Testis (tissue), 3 donors: ENCODE measurements around the gene NECAB2. TPM values are rescaled to one million over a fixed set of nuclear protein-coding genes. Genes with fewer than 3 reads are reported as not detected.

Experiments
- DNase-seq: peaks from one replicate; pipeline ENCODE4 v3.0.0-alpha.2; 2019
- H3K27ac ChIP-seq, 2 donors: fragments of 200-600 bp; sonication (generic); one replicate each; pipeline ENCODE4 v1.5.1; 2019
- H3K27me3 ChIP-seq: fragments of 200-600 bp; sonication (generic); one replicate; pipeline ENCODE4 v1.5.1; 2019
- H3K36me3 ChIP-seq: fragments of 200-600 bp; sonication (generic); one replicate; pipeline ENCODE4 v1.5.1; 2017; ENCODE audit warnings: low read depth; ENCODE audit errors: missing control alignments
- H3K4me1 ChIP-seq: fragments of 200-600 bp; sonication (generic); one replicate; pipeline ENCODE4 v1.5.1; 2019
- H3K4me3 ChIP-seq, 2 donors: fragments of 200-600 bp; sonication (generic); one replicate each; pipeline ENCODE4 v1.5.1; 2017 to 2019
- H3K9me3 ChIP-seq: fragments of 200-600 bp; sonication (generic); one replicate; pipeline ENCODE4 v1.5.1; 2017
- CTCF ChIP-seq, 3 experiments: fragments of 450-650 bp in 2 of 3; fragments of 200-600 bp in 1 of 3; sonication (generic) in 1 of 3; IDR thresholded peaks; one replicate each; pipeline ENCODE4 v1.5.1; 2016 to 2019; ENCODE audit warnings: antibody characterized with exemption in 3 of 3, mild to moderate bottlenecking in 2 of 3, moderate library complexity in 1 of 3
- POLR2A ChIP-seq: fragments of 450-650 bp; IDR thresholded peaks from one replicate; pipeline ENCODE4 v1.6.1; 2017; ENCODE audit warnings: antibody characterized with exemption, mild to moderate bottlenecking, moderate library complexity
- WGBS, 2 donors: methylation state at CpG; one replicate each; pipeline ENCODE4 v1.1.5; 2018; 5-methylcytosine and 5-hydroxymethylcytosine counted together
- intact Hi-C: fragments of 100-400 bp; cut with DNase I; formaldehyde crosslinking; loops from one replicate; pipeline ENCODE4 v1.15.1; 2023; ENCODE audit warnings: low total_unique reads
- polyA plus RNA-seq: library from polyadenylated mRNA; stranded (reverse); fragments of 350-450 nt; fragmentation: Illumina TruSeq; extraction: RNeasy Lipid Tissue Mini Kit (QIAGEN cat#74804); gene quantifications from one replicate; pipeline ENCODE4 v1.2.3, GENCODE V29; 2014; ENCODE audit warnings: low read depth, low replicate concordance; ENCODE audit not compliant: insufficient read depth
- total RNA-seq, 2 donors: library from RNA; depleted of rRNA; stranded (reverse); fragments of >200 nt; gene quantifications; one replicate each; pipeline ENCODE4 v1.2.3, GENCODE V29; 2016

NECAB2 gene
- total and polyA plus RNA-seq, 3 donors from 2014 or later = 9.5 to 13.9 (median 12.9) TPM

GRCh38 chr16:84003038-84003437 lies 35.0 kb downstream of the NECAB2 start:
- TF ChIP-seq CTCF (IDR thresholded peaks at IDR 0.05) = no peak
- TF ChIP-seq POLR2A = no peak
- 82 to 87% methylated on average over 12 of the region's 12 CpGs for WGBS, 2 donors
- no peak for DNase-seq
- Histone ChIP-seq H3K27me3 (no peaks in the 10 kb centered on the region), H3K36me3 (no peaks in the 10 kb centered on the region), H3K9me3 (no peaks in the 10 kb centered on the region), H3K4me1 (no peaks in the 10 kb centered on the region), H3K4me3 (no peak overlapping the region), H3K27ac (no peak overlapping the region)
- intact Hi-C loops = no loop called here

- intact Hi-C loops = no loop called here
- WGBS, 2 donors = 75 to 79% methylated on average over 5 to 7 of the region's 7 CpGs
- DNase-seq = no peak
- TF ChIP-seq POLR2A (no peak), CTCF (IDR thresholded peaks at IDR 0.05) (no peak)
- Histone ChIP-seq H3K4me3 (no peak overlapping the region), H3K36me3 (no peaks in the 10 kb centered on the region), H3K9me3 (no peaks in the 10 kb centered on the region), H3K27me3 (no peaks in the 10 kb centered on the region), H3K4me1 (no peaks in the 10 kb centered on the region), H3K27ac (no peak overlapping the region)
Measured at GRCh38 chr16:84004442-84004841, 36.4 kb downstream of the NECAB2 start.

- Histone ChIP-seq H3K27ac (no peak overlapping the region), H3K9me3 (no peaks in the 10 kb centered on the region), H3K36me3 (no peaks in the 10 kb centered on the region), H3K4me1 (no peaks in the 10 kb centered on the region), H3K4me3 (no peak overlapping the region), H3K27me3 (no peaks in the 10 kb centered on the region)
- TF ChIP-seq POLR2A (no peak), CTCF (IDR thresholded peaks at IDR 0.05) (no peak)
- no peak for DNase-seq
- 77 to 85% methylated on average over 5 of the region's 5 CpGs for WGBS, 2 donors
- intact Hi-C loops = no loop called here
Measured at GRCh38 chr16:84005391-84005790, 37.3 kb downstream of the NECAB2 start.

GRCh38 chr16:84007520-84007919 lies 39.5 kb downstream of the NECAB2 start:
- Histone ChIP-seq H3K36me3 (no peaks in the 10 kb centered on the region), H3K9me3 (no peaks in the 10 kb centered on the region), H3K27ac (no peak overlapping the region), H3K4me1 (no peaks in the 10 kb centered on the region), H3K27me3 (no peaks in the 10 kb centered on the region), H3K4me3 (no peak overlapping the region)
- intact Hi-C loops = no loop called here
- 78 to 87% methylated on average over 4 of the region's 4 CpGs for WGBS, 2 donors
- TF ChIP-seq CTCF (IDR thresholded peaks at IDR 0.05) (no peak), POLR2A (no peak)
- DNase-seq = no peak

- Histone ChIP-seq H3K27me3 (no peaks in the 10 kb centered on the region), H3K4me3 (no peak overlapping the region), H3K36me3 (no peaks in the 10 kb centered on the region), H3K9me3 (no peaks in the 10 kb centered on the region), H3K4me1 (no peaks in the 10 kb centered on the region), H3K27ac (no peak overlapping the region)
- intact Hi-C loops = no loop called here
- no peak for TF ChIP-seq CTCF (IDR thresholded peaks at IDR 0.05)
- 79 to 85% methylated on average over 8 of the region's 8 CpGs for WGBS, 2 donors
- DNase-seq = no peak
Measured at GRCh38 chr16:84007965-84008364, 39.9 kb downstream of the NECAB2 start.
